Measurements from ENCODE around the gene HS3ST6.
"Not testable (repeated sequence)": the region's sequence is repeated elsewhere in the genome, so short reads cannot be mapped to it uniquely, and the experiment has no call there.

HS3ST6 gene

GRCh38 chr16:1963806-1964505 lies 45.7 kb upstream of the HS3ST6 start:
- Histone ChIP-seq H3K9ac (peak overlapping the region; percentile 77; the same call in 1 of the 2 replicates), H3K36me3 (ENCODE audit: insufficient read depth) (no peaks in the 10 kb centered on the region; the same call in 1 of the 2 replicates), H3K79me2 (ENCODE audit: insufficient read depth, low read depth) (peaks cover 22% of the 10 kb centered on the region)

GRCh38 chr16:1962161-1963153 lies 44.2 kb upstream of the HS3ST6 start:
- not testable (repeated sequence) for H3K4me2 ChIP-seq

More at GRCh38 chr16:1963806-1964505, 45.7 kb upstream of the HS3ST6 start:
- H3K4me3 ChIP-seq (IDR thresholded peaks at IDR 0.05; ENCODE audit: insufficient read depth, low read depth, low read length), result no peak overlapping the region
- H3K4me2 ChIP-seq, result peak overlapping the region; percentile 64
- H3K4me1 ChIP-seq (ENCODE audit: low read depth, poor library complexity, severe bottlenecking), result peaks cover 14% of the 10 kb centered on the region
- H3K27me3 ChIP-seq (ENCODE audit: insufficient read depth, low read depth), result no peaks in the 10 kb centered on the region
- H2AFZ ChIP-seq (ENCODE audit: low read depth), result no peak overlapping the region
- peak overlapping the region; percentile 88 for H3K27ac ChIP-seq
- H4K20me1 ChIP-seq (ENCODE audit: insufficient read depth), result no peaks in the 10 kb centered on the region
- TF ChIP-seq CTCF (conservative IDR thresholded peaks at IDR 0.05; ENCODE audit: low read depth, low read length), result no peak

GRCh38 chr16:1961651-1962067 lies 43.4 kb upstream of the HS3ST6 start:
- H3K4me2 ChIP-seq, result no peak overlapping the region
- peaks cover 19% of the 10 kb centered on the region for H3K4me1 ChIP-seq (ENCODE audit: low read depth, poor library complexity, severe bottlenecking)
- no peaks in the 10 kb centered on the region for H4K20me1 ChIP-seq (ENCODE audit: insufficient read depth)
- H3K36me3 ChIP-seq (ENCODE audit: insufficient read depth), result no peaks in the 10 kb centered on the region; the same call in 1 of the 2 replicates
- no peaks in the 10 kb centered on the region; the same call in 1 of the 2 replicates for H3K27me3 ChIP-seq (ENCODE audit: insufficient read depth, low read depth)
- no peak for TF ChIP-seq CTCF (conservative IDR thresholded peaks at IDR 0.05; ENCODE audit: low read depth, low read length)
- no peak overlapping the region for H2AFZ ChIP-seq (ENCODE audit: low read depth)
- no peak overlapping the region for H3K4me3 ChIP-seq (IDR thresholded peaks at IDR 0.05; ENCODE audit: insufficient read depth, low read depth, low read length)
- H3K27ac ChIP-seq, result no peak overlapping the region
- H3K9ac ChIP-seq, result no peak overlapping the region
- H3K79me2 ChIP-seq (ENCODE audit: insufficient read depth, low read depth), result peaks cover 22% of the 10 kb centered on the region

More at GRCh38 chr16:1962161-1963153, 44.2 kb upstream of the HS3ST6 start:
- H3K27me3 ChIP-seq (ENCODE audit: insufficient read depth, low read depth); H4K20me1 ChIP-seq (ENCODE audit: insufficient read depth); H3K9ac ChIP-seq; H3K27ac ChIP-seq; H2AFZ ChIP-seq (ENCODE audit: low read depth); H3K36me3 ChIP-seq (ENCODE audit: insufficient read depth); H3K4me3 ChIP-seq (IDR thresholded peaks at IDR 0.05; ENCODE audit: insufficient read depth, low read depth, low read length): not testable (repeated sequence)
- Histone ChIP-seq H3K79me2 (ENCODE audit: insufficient read depth, low read depth) (peaks cover 22% of the 10 kb centered on the region), H3K4me1 (ENCODE audit: low read depth, poor library complexity, severe bottlenecking) (peaks cover 19% of the 10 kb centered on the region)

- Histone ChIP-seq H2AFZ (ENCODE audit: low read depth) (no peak overlapping the region), H3K4me1 (ENCODE audit: low read depth, poor library complexity, severe bottlenecking) (peaks cover 19% of the 10 kb centered on the region), H3K4me2 (peak overlapping the region; percentile 88), H3K36me3 (ENCODE audit: insufficient read depth) (no peaks in the 10 kb centered on the region; the same call in 1 of the 2 replicates), H3K27ac (no peak overlapping the region), H3K27me3 (ENCODE audit: insufficient read depth, low read depth) (peaks cover 6% of the 10 kb centered on the region; the same call in 1 of the 2 replicates), H3K4me3 (IDR thresholded peaks at IDR 0.05; ENCODE audit: insufficient read depth, low read depth, low read length) (no peak overlapping the region), H3K79me2 (ENCODE audit: insufficient read depth, low read depth) (peaks cover 22% of the 10 kb centered on the region), H4K20me1 (ENCODE audit: insufficient read depth) (no peaks in the 10 kb centered on the region), H3K9ac (no peak overlapping the region; the same call in 1 of the 2 replicates)
- TF ChIP-seq CTCF (conservative IDR thresholded peaks at IDR 0.05; ENCODE audit: low read depth, low read length), result no peak
These were observed 42.7 kb upstream of the HS3ST6 start for GRCh38 chr16:1960665-1961630.
